ENCODE measurements around the gene LRMDA.

Gene LRMDA

GRCh38 chr10:75425291-75426079 lies 5.9 kb upstream of the LRMDA start:
- DNase-seq (ENCODE audit: low spot score): no peak

- no peak for DNase-seq (ENCODE audit: low spot score)
These were observed 4.5 kb upstream of the LRMDA start for GRCh38 chr10:75426880-75427279.

DNA sequence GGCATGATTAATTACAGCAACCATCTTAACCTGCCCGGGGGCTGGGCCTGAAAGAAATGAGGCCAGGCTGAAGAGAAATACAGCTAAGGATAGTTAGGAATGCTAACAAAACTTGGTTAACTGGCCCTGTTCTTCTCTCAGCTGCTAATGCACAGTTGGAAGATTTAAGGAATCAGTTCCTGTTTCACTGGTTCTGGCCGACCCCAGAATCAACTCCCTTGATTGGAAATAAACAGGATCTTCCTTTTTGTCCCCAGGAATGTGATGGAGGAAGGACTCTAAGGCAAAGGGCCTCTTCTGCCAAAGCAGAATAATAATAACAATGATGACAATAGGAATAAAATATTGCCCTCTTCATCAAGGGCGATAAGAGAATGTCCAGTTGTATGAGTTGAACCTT lies 3.5 kb upstream of the LRMDA start:
- DNase-seq (ENCODE audit: low spot score): no peak

- no peak for DNase-seq (ENCODE audit: low spot score)
These were observed 2.8 kb upstream of the LRMDA start for GRCh38 chr10:75428434-75429158.

- no peak for DNase-seq (ENCODE audit: low spot score)
These were observed 2.1 kb upstream of the LRMDA start for GRCh38 chr10:75429159-75429827.

DNA sequence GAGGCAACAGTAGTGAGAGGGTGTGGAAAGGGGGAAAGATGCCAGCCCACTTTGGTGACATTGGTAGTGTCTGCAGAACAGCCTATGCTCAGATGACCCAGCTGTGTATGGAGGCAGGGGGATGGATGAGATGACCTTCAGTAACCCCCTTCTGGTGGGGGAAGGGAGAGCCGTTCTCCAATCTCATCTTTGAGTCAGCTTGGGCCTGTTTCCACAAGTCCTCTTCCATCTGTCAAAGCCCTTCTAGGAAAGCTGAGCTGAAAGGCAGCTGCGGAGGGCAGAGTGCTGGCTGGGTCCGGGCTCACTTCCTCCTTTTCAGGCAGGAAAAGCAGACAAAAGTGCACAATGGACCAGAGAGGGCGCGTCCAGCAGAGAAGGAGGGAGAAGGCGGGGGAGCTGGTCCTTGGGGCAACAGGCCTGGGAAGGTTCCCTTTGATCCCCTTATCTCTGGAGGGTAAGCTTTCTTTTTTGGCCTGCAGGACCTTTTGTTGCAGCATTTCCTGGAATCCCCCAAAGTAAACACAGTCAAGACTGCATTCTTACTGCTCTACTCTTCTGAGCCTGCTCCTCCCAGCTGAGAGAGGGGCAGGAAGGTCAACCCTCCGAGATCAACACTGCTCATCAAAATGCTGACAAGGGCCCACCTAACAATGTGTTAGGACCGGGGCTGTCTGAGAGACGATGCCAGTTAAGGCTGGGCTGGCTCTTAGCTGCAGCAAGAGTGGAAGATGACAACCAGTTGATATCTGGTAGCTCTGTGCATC lies 1.2 kb upstream of the LRMDA start:
- no peak for DNase-seq (ENCODE audit: low spot score)

DNA sequence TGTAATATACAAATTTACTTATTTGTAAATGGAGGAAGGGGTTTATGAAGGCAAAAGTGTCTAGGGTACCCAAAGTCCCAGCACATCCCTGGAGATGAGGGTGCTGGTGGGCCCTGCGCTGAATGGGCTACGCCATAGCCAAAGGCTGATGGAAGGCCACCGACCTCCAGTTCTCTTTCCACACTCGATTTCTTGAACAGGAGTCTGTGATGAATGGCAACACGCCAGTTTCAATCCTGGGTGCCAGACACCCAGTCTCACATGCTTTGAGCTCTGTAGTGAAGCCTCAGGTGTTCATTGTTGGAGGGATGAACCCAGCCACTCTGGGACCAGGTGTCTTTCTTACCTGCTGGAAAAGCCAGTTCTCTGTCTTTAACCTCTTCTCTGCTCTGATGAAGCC lies 752 bp downstream of the LRMDA start:
- no peak for DNase-seq (ENCODE audit: low spot score)

GRCh38 chr10:75432763-75433162 lies 1.3 kb downstream of the LRMDA start:
- DNase-seq (ENCODE audit: low spot score): no peak

DNA sequence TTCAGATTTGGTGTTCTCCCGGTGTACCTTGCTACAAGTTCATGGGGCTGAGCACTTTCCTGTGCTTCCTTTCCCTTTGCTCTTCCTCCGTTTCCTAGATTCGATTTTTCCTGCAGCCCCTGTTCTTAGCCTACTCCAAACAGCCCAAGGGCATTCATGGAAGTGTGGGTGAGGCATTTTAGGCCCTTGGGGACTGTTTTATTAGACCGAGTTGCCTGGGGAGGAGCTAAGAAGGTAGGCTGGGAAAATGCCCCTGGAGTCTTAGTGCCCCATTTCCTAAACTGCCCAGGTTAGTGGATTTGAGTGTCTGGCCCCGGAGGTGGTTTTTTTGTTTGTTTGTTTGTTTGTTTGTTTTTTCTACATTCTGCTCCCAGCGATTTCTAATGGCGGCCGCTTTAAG lies 1.8 kb downstream of the LRMDA start:
- no peak for DNase-seq (ENCODE audit: low spot score)

DNA sequence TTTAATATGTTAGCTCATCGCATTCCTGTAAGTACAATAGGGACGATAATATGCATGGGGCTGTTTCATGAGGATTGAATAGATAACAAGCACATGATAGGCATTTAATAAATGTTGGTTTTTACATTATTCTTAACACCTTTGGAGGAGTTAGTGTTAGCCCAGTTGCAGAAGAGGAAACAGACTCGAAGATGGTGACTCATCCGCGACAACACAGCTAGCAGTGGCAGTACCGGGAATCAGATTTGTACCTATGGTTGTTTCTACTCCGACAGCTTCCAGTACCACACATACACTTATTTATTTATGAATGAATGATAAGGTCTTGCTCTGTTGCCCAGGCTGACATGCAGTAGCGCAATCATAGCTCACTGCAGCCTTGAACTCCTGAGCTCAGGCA lies 2.9 kb downstream of the LRMDA start:
- no peak for DNase-seq (ENCODE audit: low spot score)

- no peak for DNase-seq (ENCODE audit: low spot score)
These were observed 3.9 kb downstream of the LRMDA start for GRCh38 chr10:75435291-75435690.

DNA sequence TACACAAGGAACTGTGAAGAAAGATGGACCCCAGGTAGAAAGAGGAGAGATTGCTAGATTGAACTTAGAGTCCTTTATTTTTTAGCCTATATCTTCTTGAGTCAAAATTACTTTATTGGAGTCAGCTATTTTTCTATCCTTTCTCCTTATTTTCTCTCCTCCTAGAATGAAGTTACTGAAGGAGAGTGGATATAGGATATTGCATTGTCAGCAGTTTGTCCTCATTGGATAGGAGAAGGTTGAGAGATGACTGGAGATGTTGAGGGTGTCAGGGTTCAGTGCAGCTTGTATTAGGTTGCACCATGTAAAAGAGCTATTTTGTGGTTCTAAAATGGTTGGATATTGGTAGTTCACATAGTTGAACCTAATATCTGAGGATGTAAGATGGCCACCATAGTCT lies 5.5 kb downstream of the LRMDA start:
- DNase-seq (ENCODE audit: low spot score): no peak

DNA sequence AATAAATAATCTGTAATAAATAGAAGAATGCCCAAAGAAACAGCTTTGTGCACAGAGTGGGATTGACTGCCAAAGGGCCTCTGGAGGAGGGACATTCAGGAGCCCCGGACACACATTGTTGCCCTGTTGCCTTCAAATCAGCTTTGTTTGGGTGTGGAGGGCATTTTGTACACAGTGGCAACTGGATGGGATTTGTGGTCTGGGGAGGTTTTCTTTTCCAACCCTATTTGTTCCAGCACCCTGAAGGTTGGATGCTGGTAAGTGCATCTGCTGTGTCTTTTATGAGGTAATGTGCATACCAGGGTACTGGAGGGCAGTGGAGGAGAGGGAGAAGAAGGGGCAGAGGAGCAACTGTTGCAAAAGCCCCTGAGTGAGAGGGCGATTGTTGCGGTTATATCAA lies 6.3 kb downstream of the LRMDA start:
- no peak for DNase-seq (ENCODE audit: low spot score)

GRCh38 chr10:75438275-75438674 lies 6.9 kb downstream of the LRMDA start:
- no peak for DNase-seq (ENCODE audit: low spot score)

- no peak for DNase-seq (ENCODE audit: low spot score)
These were observed 8.4 kb downstream of the LRMDA start for GRCh38 chr10:75439811-75440210.

GRCh38 chr10:75440271-75440793 lies 8.9 kb downstream of the LRMDA start:
- no peak for DNase-seq (ENCODE audit: low spot score)

GRCh38 chr10:75441196-75441595 lies 9.8 kb downstream of the LRMDA start:
- no peak for DNase-seq (ENCODE audit: low spot score)

GRCh38 chr10:75441682-75442081 lies 10.3 kb downstream of the LRMDA start:
- DNase-seq (ENCODE audit: low spot score): no peak

GRCh38 chr10:75443362-75443761 lies 11.9 kb downstream of the LRMDA start:
- DNase-seq (ENCODE audit: low spot score): no peak

- no peak for DNase-seq (ENCODE audit: low spot score)
These were observed 13.5 kb downstream of the LRMDA start for GRCh38 chr10:75444781-75445386.

GRCh38 chr10:75446508-75446907 lies 15.1 kb downstream of the LRMDA start:
- no peak for DNase-seq (ENCODE audit: low spot score)

GRCh38 chr10:75448166-75448565 lies 16.7 kb downstream of the LRMDA start:
- no peak for DNase-seq (ENCODE audit: low spot score)

Measured in CD4-positive, alpha-beta T cell treated with Interleukin-2 at 100 ng/mL for 4 hours (primary cell).